Measurements from ENCODE around the gene BAX. TPM values are rescaled to one million over a fixed set of nuclear protein-coding genes. Genes with fewer than 3 reads are reported as not detected.
"Not testable (repeated sequence)": the region's sequence is repeated elsewhere in the genome, so short reads cannot be mapped to it uniquely, and the experiment has no call there.

BAX gene
- total RNA-seq, 1 donor from 2014 or later = 286 TPM

DNA sequence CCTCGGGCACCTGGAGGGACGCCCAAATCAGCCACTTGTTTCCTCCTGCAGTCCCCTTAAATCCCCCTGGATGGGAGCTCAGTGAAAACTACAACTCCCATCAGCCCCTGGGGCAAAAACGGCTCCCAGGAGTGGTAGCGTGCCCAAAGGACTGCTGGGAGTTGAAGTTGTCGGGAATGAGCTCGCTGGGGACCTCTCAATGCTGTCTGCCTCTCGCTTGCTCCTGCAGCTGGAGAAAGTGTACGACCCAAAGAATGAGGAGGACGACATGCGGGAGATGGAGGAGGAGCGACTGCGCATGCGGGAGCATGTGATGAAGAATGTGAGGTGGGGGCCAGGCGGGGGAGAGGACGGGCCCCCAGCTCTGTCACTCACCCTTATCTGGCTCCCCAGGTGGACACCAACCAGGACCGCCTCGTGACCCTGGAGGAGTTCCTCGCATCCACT is 35.9 kb upstream of the BAX start:
- Mint-ChIP-seq H3K4me1 (ENCODE audit: unreplicated experiment) (no peaks in the 10 kb centered on the region), H3K27me3 (ENCODE audit: unreplicated experiment) (peaks cover 5% of the 10 kb centered on the region), H3K9me3 (ENCODE audit: unreplicated experiment) (no peaks in the 10 kb centered on the region), H3K36me3 (ENCODE audit: low read depth, unreplicated experiment) (peaks cover 27% of the 10 kb centered on the region), H3K27ac (ENCODE audit: unreplicated experiment) (no peak overlapping the region), H3K4me3 (ENCODE audit: unreplicated experiment) (no peak overlapping the region)
- DNase-seq (ENCODE audit: low spot score) = peak; percentile 40
- TF ChIP-seq, protein P1, sequence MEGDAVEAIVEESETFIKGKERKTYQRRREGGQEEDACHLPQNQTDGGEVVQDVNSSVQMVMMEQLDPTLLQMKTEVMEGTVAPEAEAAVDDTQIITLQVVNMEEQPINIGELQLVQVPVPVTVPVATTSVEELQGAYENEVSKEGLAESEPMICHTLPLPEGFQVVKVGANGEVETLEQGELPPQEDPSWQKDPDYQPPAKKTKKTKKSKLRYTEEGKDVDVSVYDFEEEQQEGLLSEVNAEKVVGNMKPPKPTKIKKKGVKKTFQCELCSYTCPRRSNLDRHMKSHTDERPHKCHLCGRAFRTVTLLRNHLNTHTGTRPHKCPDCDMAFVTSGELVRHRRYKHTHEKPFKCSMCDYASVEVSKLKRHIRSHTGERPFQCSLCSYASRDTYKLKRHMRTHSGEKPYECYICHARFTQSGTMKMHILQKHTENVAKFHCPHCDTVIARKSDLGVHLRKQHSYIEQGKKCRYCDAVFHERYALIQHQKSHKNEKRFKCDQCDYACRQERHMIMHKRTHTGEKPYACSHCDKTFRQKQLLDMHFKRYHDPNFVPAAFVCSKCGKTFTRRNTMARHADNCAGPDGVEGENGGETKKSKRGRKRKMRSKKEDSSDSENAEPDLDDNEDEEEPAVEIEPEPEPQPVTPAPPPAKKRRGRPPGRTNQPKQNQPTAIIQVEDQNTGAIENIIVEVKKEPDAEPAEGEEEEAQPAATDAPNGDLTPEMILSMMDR (IDR thresholded peaks at IDR 0.05; ENCODE audit: unreplicated experiment) = no peak

- not testable (repeated sequence) for DNase-seq (ENCODE audit: low spot score); H3K27me3 Mint-ChIP-seq (ENCODE audit: unreplicated experiment); H3K27ac Mint-ChIP-seq (ENCODE audit: unreplicated experiment); H3K9me3 Mint-ChIP-seq (ENCODE audit: unreplicated experiment); H3K4me3 Mint-ChIP-seq (ENCODE audit: unreplicated experiment); H3K4me1 Mint-ChIP-seq (ENCODE audit: unreplicated experiment)
- peaks cover 24% of the 10 kb centered on the region for H3K36me3 Mint-ChIP-seq (ENCODE audit: low read depth, unreplicated experiment)
Observed at GRCh38 chr19:48919271-48919670, 35.4 kb upstream of the BAX start.

GRCh38 chr19:48920949-48921348 is 33.7 kb upstream of the BAX start:
- peaks cover 18% of the 10 kb centered on the region for H3K36me3 Mint-ChIP-seq (ENCODE audit: low read depth, unreplicated experiment)
- DNase-seq (ENCODE audit: low spot score) = no peak
- no peak overlapping the region for H3K27ac Mint-ChIP-seq (ENCODE audit: unreplicated experiment)
- TF ChIP-seq, protein P1 (IDR thresholded peaks at IDR 0.05; ENCODE audit: unreplicated experiment) = no peak
- peaks cover 5% of the 10 kb centered on the region for H3K27me3 Mint-ChIP-seq (ENCODE audit: unreplicated experiment)
- H3K4me1 Mint-ChIP-seq (ENCODE audit: unreplicated experiment) = no peaks in the 10 kb centered on the region
- H3K4me3 Mint-ChIP-seq (ENCODE audit: unreplicated experiment) = no peak overlapping the region
- H3K9me3 Mint-ChIP-seq (ENCODE audit: unreplicated experiment) = no peaks in the 10 kb centered on the region

DNA sequence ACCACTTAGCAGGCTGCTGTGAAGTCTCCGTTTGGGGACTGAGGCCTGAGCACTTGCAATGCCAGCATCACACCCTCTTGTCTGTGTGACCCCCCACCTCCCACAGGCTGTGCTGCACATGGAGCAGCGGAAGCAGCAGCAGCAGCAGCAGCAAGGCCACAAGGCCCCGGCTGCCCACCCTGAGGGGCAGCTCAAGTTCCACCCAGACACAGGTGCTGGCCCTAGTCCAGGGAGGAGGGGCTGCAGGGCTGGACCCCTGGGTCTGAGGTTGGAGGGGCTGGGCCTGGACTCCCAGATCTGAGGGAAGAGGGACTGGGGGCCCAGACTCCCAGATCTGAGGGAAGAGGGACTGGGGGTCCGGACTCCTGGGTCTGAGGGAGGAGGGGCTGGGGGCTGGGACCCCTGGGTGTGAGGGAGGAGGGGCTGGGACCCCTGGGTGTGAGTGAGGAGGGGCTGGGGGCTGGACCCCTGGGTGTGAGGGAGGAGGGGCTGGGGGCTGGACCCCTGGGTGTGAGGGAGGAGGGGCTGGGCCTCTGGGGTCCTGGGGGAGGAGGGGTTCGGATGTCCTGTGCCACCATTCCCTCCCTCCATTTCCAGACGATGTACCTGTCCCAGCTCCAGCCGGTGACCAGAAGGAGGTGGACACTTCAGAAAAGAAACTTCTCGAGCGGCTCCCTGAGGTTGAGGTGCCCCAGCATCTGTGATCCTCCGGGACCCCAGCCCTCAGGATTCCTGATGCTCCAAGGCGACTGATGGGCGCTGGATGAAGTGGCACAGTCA is 32.8 kb upstream of the BAX start:
- Mint-ChIP-seq H3K27me3 (ENCODE audit: unreplicated experiment) (peaks cover 6% of the 10 kb centered on the region), H3K36me3 (ENCODE audit: low read depth, unreplicated experiment) (peaks cover 15% of the 10 kb centered on the region), H3K9me3 (ENCODE audit: unreplicated experiment) (no peaks in the 10 kb centered on the region), H3K27ac (ENCODE audit: unreplicated experiment) (no peak overlapping the region), H3K4me3 (ENCODE audit: unreplicated experiment) (no peak overlapping the region), H3K4me1 (ENCODE audit: unreplicated experiment) (no peaks in the 10 kb centered on the region)
- no peak for DNase-seq (ENCODE audit: low spot score)
- TF ChIP-seq, protein P1 (IDR thresholded peaks at IDR 0.05; ENCODE audit: unreplicated experiment) = no peak

DNA sequence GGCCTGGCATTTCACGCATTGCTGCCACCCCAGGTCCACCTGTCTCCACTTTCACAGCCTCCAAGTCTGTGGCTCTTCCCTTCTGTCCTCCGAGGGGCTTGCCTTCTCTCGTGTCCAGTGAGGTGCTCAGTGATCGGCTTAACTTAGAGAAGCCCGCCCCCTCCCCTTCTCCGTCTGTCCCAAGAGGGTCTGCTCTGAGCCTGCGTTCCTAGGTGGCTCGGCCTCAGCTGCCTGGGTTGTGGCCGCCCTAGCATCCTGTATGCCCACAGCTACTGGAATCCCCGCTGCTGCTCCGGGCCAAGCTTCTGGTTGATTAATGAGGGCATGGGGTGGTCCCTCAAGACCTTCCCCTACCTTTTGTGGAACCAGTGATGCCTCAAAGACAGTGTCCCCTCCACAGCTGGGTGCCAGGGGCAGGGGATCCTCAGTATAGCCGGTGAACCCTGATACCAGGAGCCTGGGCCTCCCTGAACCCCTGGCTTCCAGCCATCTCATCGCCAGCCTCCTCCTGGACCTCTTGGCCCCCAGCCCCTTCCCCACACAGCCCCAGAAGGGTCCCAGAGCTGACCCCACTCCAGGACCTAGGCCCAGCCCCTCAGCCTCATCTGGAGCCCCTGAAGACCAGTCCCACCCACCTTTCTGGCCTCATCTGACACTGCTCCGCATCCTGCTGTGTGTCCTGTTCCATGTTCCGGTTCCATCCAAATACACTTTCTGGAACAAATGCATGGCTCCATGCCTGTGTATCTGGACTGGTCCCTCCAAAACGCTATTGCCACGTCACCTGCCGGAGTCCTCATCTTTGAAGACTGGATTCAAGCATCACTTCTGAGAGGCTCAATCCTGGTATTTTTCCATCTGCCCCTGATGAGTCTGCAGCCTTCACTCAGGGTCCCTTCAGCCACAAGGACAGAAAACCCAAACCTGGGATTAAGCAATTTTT is 31.9 kb upstream of the BAX start:
- no peaks in the 10 kb centered on the region for H3K4me1 Mint-ChIP-seq (ENCODE audit: unreplicated experiment)
- no peak overlapping the region for H3K27ac Mint-ChIP-seq (ENCODE audit: unreplicated experiment)
- peaks cover 13% of the 10 kb centered on the region for H3K36me3 Mint-ChIP-seq (ENCODE audit: low read depth, unreplicated experiment)
- no peak for DNase-seq (ENCODE audit: low spot score)
- peaks cover 9% of the 10 kb centered on the region for H3K27me3 Mint-ChIP-seq (ENCODE audit: unreplicated experiment)
- no peaks in the 10 kb centered on the region for H3K9me3 Mint-ChIP-seq (ENCODE audit: unreplicated experiment)
- H3K4me3 Mint-ChIP-seq (ENCODE audit: unreplicated experiment) = peak overlapping the region; percentile 69
- TF ChIP-seq, protein P1 (IDR thresholded peaks at IDR 0.05; ENCODE audit: unreplicated experiment) = no peak
